GM19043 (cell line): ENCODE results near the gene CPEB2.

Source experiments
- ATAC-seq: cut with Tn5 transposase; IDR thresholded peaks from one replicate; pipeline ENCODE4 v1.9.1; 2021; ENCODE audit warnings: low read depth; ENCODE audit not compliant: unreplicated experiment

The CPEB2 gene

GRCh38 chr4:15001869-15002658, at the start of gene CPEB2:
Gene CPEB2 (plus strand): TSS chr4:15002481. CDS start chr4:15002674, 193 bp downstream.
- peak; percentile 53 for ATAC-seq

- no peak for ATAC-seq
Observed at GRCh38 chr4:14958436-14958835, 43.8 kb upstream of the CPEB2 start.

- no peak for ATAC-seq
Observed at GRCh38 chr4:14961292-14961691, 41.0 kb upstream of the CPEB2 start.

GRCh38 chr4:14965071-14965470, 37.2 kb upstream of the CPEB2 start:
- ATAC-seq, result no peak

DNA sequence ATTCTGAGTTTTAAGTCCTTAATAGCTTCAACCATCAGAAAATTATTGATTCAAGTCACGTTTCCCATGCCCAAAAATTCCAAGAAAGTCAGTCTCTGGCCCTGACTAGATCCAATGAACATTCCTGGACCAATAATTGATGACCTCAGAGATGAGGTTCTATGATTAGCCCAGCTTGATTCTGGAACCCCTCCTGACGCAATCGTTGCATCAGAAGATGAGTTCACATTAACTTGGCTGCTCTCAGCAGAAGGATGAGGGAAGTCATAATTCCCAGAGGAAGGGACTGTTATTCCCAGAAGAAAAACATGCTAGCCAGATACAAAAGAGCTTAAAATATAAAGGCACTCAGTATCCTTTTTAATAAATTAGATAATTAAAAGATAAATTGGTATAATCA, 34.3 kb upstream of the CPEB2 start:
- no peak for ATAC-seq

DNA sequence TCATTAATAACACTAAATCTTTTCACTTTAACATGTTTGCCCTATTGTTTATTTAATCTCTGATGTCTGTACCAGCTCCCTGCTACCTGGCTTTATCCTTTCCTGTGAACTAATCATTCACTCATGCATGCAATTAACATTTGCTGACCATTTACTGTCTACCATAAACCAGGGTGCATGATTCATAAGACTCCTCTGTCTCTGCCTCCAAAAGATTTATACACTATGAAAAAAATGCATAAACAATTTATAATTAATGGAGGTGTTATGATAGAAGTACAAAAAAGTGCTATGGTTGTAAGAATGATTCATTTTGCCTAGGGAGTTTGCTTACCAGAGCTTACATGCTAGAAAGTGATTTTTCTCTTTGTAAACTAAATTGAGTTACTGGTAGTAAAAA, 24.5 kb upstream of the CPEB2 start:
- no peak for ATAC-seq

DNA sequence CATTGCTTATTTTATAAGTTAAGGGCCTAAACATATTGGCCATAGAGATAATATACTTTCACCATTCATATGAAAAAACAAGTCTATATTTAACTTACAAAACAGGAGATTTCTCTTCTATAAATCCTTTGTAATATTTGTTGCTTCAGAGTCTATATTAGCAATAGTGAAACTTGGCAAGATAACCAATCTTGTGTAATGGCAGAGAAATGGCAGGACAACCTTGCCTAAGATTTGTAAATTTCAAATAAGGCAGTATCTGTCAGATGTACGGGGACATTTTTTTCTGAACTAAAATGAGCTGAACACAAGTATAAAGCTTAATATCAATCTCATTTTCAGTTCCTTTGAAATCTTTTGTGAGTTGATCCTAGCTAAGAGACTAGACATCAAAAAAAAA, 17.8 kb upstream of the CPEB2 start:
- ATAC-seq, result no peak

DNA sequence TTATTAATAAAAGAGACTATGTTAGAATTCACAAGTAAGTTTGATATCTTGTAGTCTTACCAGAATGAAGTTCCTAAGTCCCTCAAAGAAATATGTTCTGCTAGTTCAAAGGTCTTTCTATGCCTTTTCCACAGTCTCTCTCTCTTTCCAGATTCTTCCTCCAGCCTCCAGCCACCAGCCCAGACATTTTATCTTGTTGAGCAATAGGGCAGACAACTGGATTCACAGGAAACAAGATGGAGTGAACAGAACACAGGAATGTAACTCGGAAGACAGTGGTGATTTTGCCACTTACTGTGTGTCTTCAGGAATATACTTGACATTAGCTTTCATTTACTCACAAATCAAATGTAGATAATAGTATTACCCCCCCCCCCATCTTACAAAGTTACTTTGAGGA, 17.1 kb upstream of the CPEB2 start:
- no peak for ATAC-seq

GRCh38 chr4:14985843-14986242, 16.4 kb upstream of the CPEB2 start:
- no peak for ATAC-seq

DNA sequence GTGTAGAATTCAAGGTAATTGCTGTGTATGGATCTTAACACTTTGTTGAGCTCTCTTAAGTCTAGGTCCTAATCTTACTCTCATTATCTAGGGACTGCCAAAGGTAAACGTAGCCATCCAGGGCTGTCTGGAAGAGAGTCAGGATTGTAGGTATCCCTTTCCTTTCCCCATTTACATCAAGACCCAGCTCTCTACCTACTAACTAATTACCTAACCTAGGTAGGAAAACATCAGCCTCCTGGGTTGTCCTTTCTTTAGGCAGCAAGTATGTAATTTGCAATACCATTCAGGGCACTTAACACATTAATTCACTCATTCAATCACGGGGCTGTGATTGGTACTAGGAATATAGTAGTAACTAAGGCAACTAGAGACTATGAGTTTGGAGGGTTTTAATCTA, 15.2 kb upstream of the CPEB2 start:
- no peak for ATAC-seq

DNA sequence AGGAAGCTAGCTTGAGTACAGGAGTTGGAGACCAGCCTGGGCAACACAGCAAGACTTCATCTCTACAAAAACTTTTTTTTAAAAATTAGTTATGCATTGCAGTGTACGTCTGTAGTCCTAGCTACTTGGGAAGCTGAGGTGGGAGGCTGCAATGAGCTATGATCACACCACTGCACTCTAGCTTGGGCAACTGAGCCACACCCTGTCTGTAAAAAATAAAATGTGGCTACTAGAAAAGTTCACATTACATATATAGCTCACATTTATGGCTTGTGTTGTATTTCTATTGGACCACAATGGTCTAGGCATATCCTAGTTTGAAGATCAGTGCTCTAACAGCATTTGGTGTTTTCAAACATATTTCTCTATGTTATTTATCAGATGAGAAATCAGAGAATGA, 11.8 kb upstream of the CPEB2 start:
- ATAC-seq, result no peak

DNA sequence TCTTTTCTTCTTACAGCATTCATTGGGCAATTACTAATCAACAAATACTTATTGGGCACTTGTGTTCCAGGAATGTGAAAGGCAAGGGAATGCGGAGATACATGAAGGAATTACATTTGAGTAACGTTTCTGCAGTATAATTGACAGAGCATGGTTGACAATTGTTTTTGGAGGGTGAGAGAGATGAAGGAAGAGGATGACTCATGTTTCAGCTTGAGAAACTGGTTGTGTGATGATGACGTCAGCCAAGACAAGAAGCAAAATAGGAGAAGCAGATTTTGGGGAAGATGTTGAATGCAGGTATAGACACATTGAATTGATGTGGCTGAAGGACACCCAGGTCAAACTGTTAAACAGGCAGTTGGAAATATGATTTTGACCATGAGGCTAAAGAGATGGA, 8.0 kb upstream of the CPEB2 start:
- ATAC-seq, result no peak

GRCh38 chr4:15001248-15001868, 923 bp upstream of the CPEB2 start:
- peak; percentile 14 for ATAC-seq

- ATAC-seq, result peak; percentile 15
Observed at GRCh38 chr4:15002659-15003400, 549 bp downstream of the CPEB2 start.

GRCh38 chr4:15003401-15003890, 1.2 kb downstream of the CPEB2 start:
- peak; percentile 0 for ATAC-seq

- no peak for ATAC-seq
Observed at GRCh38 chr4:15003891-15004738, 1.8 kb downstream of the CPEB2 start.

- no peak for ATAC-seq
Observed at GRCh38 chr4:15004739-15005301, 2.5 kb downstream of the CPEB2 start.

GRCh38 chr4:15005474-15006115, 3.3 kb downstream of the CPEB2 start:
- ATAC-seq, result no peak

DNA sequence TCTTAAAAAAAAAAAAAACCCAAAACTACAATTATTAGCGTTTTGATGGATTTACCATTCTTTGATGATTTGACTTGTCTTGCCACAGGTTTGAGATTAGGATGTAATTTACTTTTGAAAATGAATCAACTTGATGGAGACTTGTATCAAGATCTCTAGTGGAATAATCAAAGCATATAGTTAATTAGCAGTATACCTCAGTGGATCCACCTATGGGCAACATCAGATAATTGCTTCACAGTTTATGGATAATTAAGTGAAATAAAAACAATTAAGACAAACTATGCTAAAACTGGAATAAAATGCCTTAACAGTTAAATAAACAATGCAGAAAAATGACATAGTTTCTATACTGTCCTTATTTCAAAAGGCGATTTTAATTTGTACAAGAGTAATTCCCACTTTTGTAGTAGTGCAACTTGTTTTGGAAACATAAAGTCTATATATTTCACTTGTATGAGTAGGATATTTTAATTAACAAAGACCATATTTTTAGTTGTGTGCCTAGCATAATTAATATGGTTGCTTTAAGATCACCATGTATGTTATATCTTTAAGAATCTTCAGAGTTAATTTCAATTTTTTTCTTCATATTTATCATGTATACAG, 4.2 kb downstream of the CPEB2 start:
- ATAC-seq, result no peak
